GM18858 (cell line): Measurements from ENCODE around the gene NFX1.

ENCODE experiments used
- ATAC-seq: cut with Tn5 transposase; IDR thresholded peaks from one replicate; pipeline ENCODE4 v1.9.1; 2021; ENCODE audit not compliant: unreplicated experiment

NFX1 gene

GRCh38 chr9:33290247-33291030 lies at the start of gene NFX1:
Gene NFX1 (plus strand): TSS chr9:33290516. CDS start chr9:33290573, 57 bp downstream.
- ATAC-seq = peak; percentile 77

- no peak for ATAC-seq
Measured at GRCh38 chr9:33241298-33241697, 49.0 kb upstream of the NFX1 start.

- no peak for ATAC-seq
Measured at GRCh38 chr9:33242609-33243134, 47.6 kb upstream of the NFX1 start.

GRCh38 chr9:33244137-33244784 lies 46.1 kb upstream of the NFX1 start:
- no peak for ATAC-seq

- ATAC-seq = no peak
Measured at GRCh38 chr9:33245341-33245740, 45.0 kb upstream of the NFX1 start.

- no peak for ATAC-seq
Measured at GRCh38 chr9:33246269-33246860, 44.0 kb upstream of the NFX1 start.

GRCh38 chr9:33248606-33249005 lies 41.7 kb upstream of the NFX1 start:
- no peak for ATAC-seq

- ATAC-seq = peak; percentile 53
Measured at GRCh38 chr9:33249087-33249658, 41.1 kb upstream of the NFX1 start.

GRCh38 chr9:33249983-33250382 lies 40.3 kb upstream of the NFX1 start:
- no peak for ATAC-seq

- no peak for ATAC-seq
Measured at GRCh38 chr9:33250458-33250995, 39.8 kb upstream of the NFX1 start.

GRCh38 chr9:33254211-33254610 lies 36.1 kb upstream of the NFX1 start:
- no peak for ATAC-seq

GRCh38 chr9:33255014-33255413 lies 35.3 kb upstream of the NFX1 start:
- no peak for ATAC-seq

GRCh38 chr9:33255471-33255870 lies 34.8 kb upstream of the NFX1 start:
- ATAC-seq = no peak

- no peak for ATAC-seq
Measured at GRCh38 chr9:33256236-33256635, 34.1 kb upstream of the NFX1 start.

- no peak for ATAC-seq
Measured at GRCh38 chr9:33257276-33257675, 33.0 kb upstream of the NFX1 start.

GRCh38 chr9:33260372-33260771 lies 29.9 kb upstream of the NFX1 start:
- ATAC-seq = no peak

- peak; percentile 1 for ATAC-seq
Measured at GRCh38 chr9:33263131-33264002, 26.9 kb upstream of the NFX1 start.

GRCh38 chr9:33264003-33264472 lies 26.3 kb upstream of the NFX1 start:
- ATAC-seq = peak; percentile 15

- ATAC-seq = peak; percentile 74
Measured at GRCh38 chr9:33264473-33265177, 25.7 kb upstream of the NFX1 start, which contains the start of the genes BAG1 and CHMP5. Gene BAG1 (minus strand): TSS chr9:33264708. Gene CHMP5 (plus strand): TSS chr9:33265049. CDS start chr9:33265079, 30 bp downstream.
